Neuronal stem cell (in vitro differentiated cells): Measurements from ENCODE around the gene CYP4F3.
"Not testable (repeated sequence)": the region's sequence is repeated elsewhere in the genome, so short reads cannot be mapped to it uniquely, and the experiment has no call there.

Source experiments
- DNase-seq: peaks from one replicate; pipeline ENCODE4 v3.0.0-alpha.2; 2013; ENCODE audit warnings: low spot score
- H2AFZ ChIP-seq: one replicate; pipeline ENCODE4 v1.6.1; 2013; ENCODE audit warnings: mild to moderate bottlenecking, low read length, inconsistent platforms
- H2AK5ac ChIP-seq: 2 replicates; pipeline ENCODE4 v1.6.1; 2013; ENCODE audit warnings: low read depth, mild to moderate bottlenecking, inconsistent platforms, low read length, moderate library complexity, mixed read lengths
- H2BK120ac ChIP-seq: 2 replicates; pipeline ENCODE4 v1.6.1; 2013; ENCODE audit warnings: low read depth, mild to moderate bottlenecking, inconsistent platforms, low read length, moderate library complexity, mixed read lengths
- H2BK12ac ChIP-seq: one replicate; pipeline ENCODE4 v1.6.1; 2013; ENCODE audit warnings: low read length, inconsistent platforms
- H2BK15ac ChIP-seq: 2 replicates; pipeline ENCODE4 v1.6.1; 2013; ENCODE audit warnings: mild to moderate bottlenecking, low read length, inconsistent platforms, mixed read lengths
- H2BK5ac ChIP-seq: one replicate; pipeline ENCODE4 v1.6.1; 2013; ENCODE audit warnings: inconsistent platforms, mild to moderate bottlenecking, low read length, moderate library complexity
- H3K14ac ChIP-seq: one replicate; pipeline ENCODE4 v1.6.1; 2013; ENCODE audit warnings: low read length, inconsistent platforms
- H3K18ac ChIP-seq: 2 replicates; pipeline ENCODE4 v1.6.1; 2013; ENCODE audit warnings: low read length, inconsistent platforms
- H3K23ac ChIP-seq: 2 replicates; pipeline ENCODE4 v1.6.1; 2013; ENCODE audit warnings: low read depth, mild to moderate bottlenecking, mixed read lengths, low read length, inconsistent platforms; ENCODE audit not compliant: poor library complexity
- H3K27ac ChIP-seq: replicated peaks from 3 replicates; pipeline ENCODE4 v1.5.1; 2013; ENCODE audit warnings: low read length, inconsistent platforms
- H3K27me3 ChIP-seq, 3 experiments: 2 replicates each; pipeline ENCODE4 v1.6.1; 2013; ENCODE audit warnings: low read length in 3 of 3, mild to moderate bottlenecking in 2 of 3, inconsistent platforms in 1 of 3, low read depth in 1 of 3, mixed read lengths in 1 of 3, moderate library complexity in 1 of 3; ENCODE audit not compliant: control insufficient read depth in 3 of 3, insufficient read depth in 3 of 3
- H3K36me3 ChIP-seq, 2 donors: replicated peaks in 1 of 2; 2 replicates each; pipeline ENCODE4 v1.6.1; 2013; ENCODE audit warnings: low read length in 2 of 2; ENCODE audit not compliant: control insufficient read depth in 2 of 2, insufficient read depth in 2 of 2
- H3K4ac ChIP-seq: 2 replicates; pipeline ENCODE4 v1.6.1; 2013; ENCODE audit warnings: inconsistent platforms, mild to moderate bottlenecking, low read length, moderate library complexity
- H3K4me1 ChIP-seq, 2 donors: 1 replicate in 1 of 2; 2 replicates in 1 of 2; pipeline ENCODE4 v1.6.1; 2013; ENCODE audit warnings: low read length in 2 of 2, low read depth in 1 of 2; ENCODE audit not compliant: control insufficient read depth in 2 of 2, insufficient read depth in 1 of 2
- H3K4me2 ChIP-seq: one replicate; pipeline ENCODE4 v1.6.1; 2013; ENCODE audit warnings: mild to moderate bottlenecking, low read length, inconsistent platforms; ENCODE audit not compliant: insufficient read depth, poor library complexity, severe bottlenecking
- H3K4me3 ChIP-seq, 2 donors: 2 replicates each; pipeline ENCODE4 v1.5.1; 2013; ENCODE audit warnings: low read length in 2 of 2, mild to moderate bottlenecking in 2 of 2, inconsistent platforms in 1 of 2, moderate library complexity in 1 of 2
- H3K79me1 ChIP-seq: one replicate; pipeline ENCODE4 v1.6.1; 2013; ENCODE audit warnings: low read depth, mild to moderate bottlenecking, inconsistent platforms, low read length, moderate library complexity
- H3K9ac ChIP-seq: one replicate; pipeline ENCODE4 v1.6.1; 2013; ENCODE audit warnings: mild to moderate bottlenecking, low read depth, low read length, inconsistent platforms; ENCODE audit not compliant: poor library complexity
- H3K9me3 ChIP-seq, 2 donors: replicated peaks in 1 of 2; 2 replicates each; pipeline versions ENCODE3 to v1.6.1; 2013; ENCODE audit warnings: low read length in 2 of 2, mild to moderate bottlenecking in 2 of 2, inconsistent platforms in 1 of 2, low read depth in 1 of 2, mixed read lengths in 1 of 2, moderate library complexity in 1 of 2; ENCODE audit not compliant: control insufficient read depth in 2 of 2, insufficient read depth in 1 of 2
- H4K8ac ChIP-seq: one replicate; pipeline ENCODE4 v1.6.1; 2013; ENCODE audit warnings: low read depth, mild to moderate bottlenecking, inconsistent platforms, low read length, moderate library complexity
- H4K91ac ChIP-seq: one replicate; pipeline ENCODE4 v1.6.1; 2013; ENCODE audit warnings: low read length, low read depth, mild to moderate bottlenecking, inconsistent platforms; ENCODE audit not compliant: poor library complexity
- WGBS, 2 donors: extraction: QIAGEN DNeasy Blood & Tissue Kit; methylation state at CpG; one replicate each; pipeline ENCODE4 v1.1.7; 2013; ENCODE audit warnings: missing lambda C conversion rate in 2 of 2, mixed read lengths in 1 of 2; ENCODE audit not compliant: insufficient read length in 2 of 2, insufficient replicate concordance in 1 of 2; ENCODE audit errors: extremely low coverage in 2 of 2; 5-methylcytosine and 5-hydroxymethylcytosine counted together

Gene CYP4F3

GRCh38 chr19:15595069-15595468 lies 45.6 kb upstream of the CYP4F3 start:
- WGBS, 2 donors: no CpG with 5 or more reads among the region's 6 CpGs
- H3K23ac ChIP-seq: no peak overlapping the region
- H3K4me3 ChIP-seq: no peak overlapping the region
- no peak overlapping the region for H3K9ac ChIP-seq
- H3K36me3 ChIP-seq: no peaks in the 10 kb centered on the region
- H2BK12ac ChIP-seq: no peak overlapping the region
- H2BK120ac ChIP-seq: no peak overlapping the region
- H3K4me1 ChIP-seq: no peaks in the 10 kb centered on the region
- H2BK5ac ChIP-seq: no peak overlapping the region
- no peak for DNase-seq
- H3K9me3 ChIP-seq: peaks cover 0 to 18% of the 10 kb centered on the region in 2 donors
- H3K4me2 ChIP-seq: no peak overlapping the region
- H3K14ac ChIP-seq: no peak overlapping the region
- H3K27me3 ChIP-seq: peaks cover 0 to 3% (median 0%) of the 10 kb centered on the region in 3 experiments
- H3K18ac ChIP-seq: no peak overlapping the region
- H2BK15ac ChIP-seq: no peak overlapping the region
- H2AK5ac ChIP-seq: no peak overlapping the region
- H3K4ac ChIP-seq: no peak overlapping the region
- H3K79me1 ChIP-seq: no peaks in the 10 kb centered on the region
- no peak overlapping the region for H4K91ac ChIP-seq
- no peak overlapping the region for H4K8ac ChIP-seq
- H2AFZ ChIP-seq: no peak overlapping the region
- no peak overlapping the region for H3K27ac ChIP-seq

- not testable (repeated sequence) for H3K79me1 ChIP-seq
Measured at GRCh38 chr19:15607978-15608925, 32.4 kb upstream of the CYP4F3 start.

GRCh38 chr19:15609261-15609660 lies 31.4 kb upstream of the CYP4F3 start:
- Histone ChIP-seq H3K9ac (no peak overlapping the region), H2AFZ (no peak overlapping the region), H3K79me1 (peaks cover 2% of the 10 kb centered on the region), H3K27ac (no peak overlapping the region), H3K27me3 (no peaks in the 10 kb centered on the region), H3K4me2 (no peak overlapping the region), H4K8ac (no peak overlapping the region), H2BK120ac (no peak overlapping the region), H3K9me3 (peaks cover 0 to 17% of the 10 kb centered on the region in 2 donors), H3K18ac (no peak overlapping the region), H2BK12ac (no peak overlapping the region), H2BK15ac (no peak overlapping the region), H3K14ac (no peak overlapping the region), H2AK5ac (no peak overlapping the region), H2BK5ac (no peak overlapping the region), H3K4me1 (no peaks in the 10 kb centered on the region), H3K4me3 (no peak overlapping the region), H3K36me3 (no peaks in the 10 kb centered on the region), H3K23ac (no peak overlapping the region), H3K4ac (no peak overlapping the region), H4K91ac (no peak overlapping the region)
- WGBS, 2 donors: no CpG with 5 or more reads among the region's 8 CpGs
- no peak for DNase-seq

More at GRCh38 chr19:15607978-15608925, 32.4 kb upstream of the CYP4F3 start:
- H3K9ac ChIP-seq, H4K91ac ChIP-seq, H2AFZ ChIP-seq, H2BK120ac ChIP-seq, H3K4me3 ChIP-seq, H2BK5ac ChIP-seq, H3K14ac ChIP-seq, H3K18ac ChIP-seq, H3K27me3 ChIP-seq, H2BK15ac ChIP-seq, H4K8ac ChIP-seq, DNase-seq, H3K4ac ChIP-seq, H3K23ac ChIP-seq, H3K4me1 ChIP-seq, H3K36me3 ChIP-seq, H3K27ac ChIP-seq, H2AK5ac ChIP-seq, H3K4me2 ChIP-seq, H2BK12ac ChIP-seq: not testable (repeated sequence)
- WGBS, 2 donors: no CpG with 5 or more reads among the region's 27 CpGs
- H3K9me3 ChIP-seq: peaks cover 0 to 13% of the 10 kb centered on the region in 2 donors

GRCh38 chr19:15612342-15612741 lies 28.4 kb upstream of the CYP4F3 start:
- WGBS, 2 donors: no CpG with 5 or more reads among the region's 5 CpGs
- H2AFZ ChIP-seq: no peak overlapping the region
- H2AK5ac ChIP-seq: no peak overlapping the region
- H3K14ac ChIP-seq: no peak overlapping the region
- H4K8ac ChIP-seq: no peak overlapping the region
- no peak overlapping the region for H2BK12ac ChIP-seq
- DNase-seq: no peak
- no peak overlapping the region for H3K4ac ChIP-seq
- no peak overlapping the region for H3K4me2 ChIP-seq
- no peak overlapping the region for H3K9ac ChIP-seq
- H3K27ac ChIP-seq: no peak overlapping the region
- peaks cover 2% of the 10 kb centered on the region for H3K79me1 ChIP-seq
- no peaks in the 10 kb centered on the region for H3K27me3 ChIP-seq
- no peak overlapping the region for H3K23ac ChIP-seq
- no peak overlapping the region for H4K91ac ChIP-seq
- no peak overlapping the region for H2BK15ac ChIP-seq
- H3K9me3 ChIP-seq: peaks cover 0 to 36% of the 10 kb centered on the region in 2 donors
- no peaks in the 10 kb centered on the region for H3K4me1 ChIP-seq
- no peak overlapping the region for H3K4me3 ChIP-seq
- H3K18ac ChIP-seq: no peak overlapping the region
- H3K36me3 ChIP-seq: no peaks in the 10 kb centered on the region
- H2BK5ac ChIP-seq: no peak overlapping the region
- H2BK120ac ChIP-seq: no peak overlapping the region
